ENCODE data around the gene CLASP2.

DNA sequence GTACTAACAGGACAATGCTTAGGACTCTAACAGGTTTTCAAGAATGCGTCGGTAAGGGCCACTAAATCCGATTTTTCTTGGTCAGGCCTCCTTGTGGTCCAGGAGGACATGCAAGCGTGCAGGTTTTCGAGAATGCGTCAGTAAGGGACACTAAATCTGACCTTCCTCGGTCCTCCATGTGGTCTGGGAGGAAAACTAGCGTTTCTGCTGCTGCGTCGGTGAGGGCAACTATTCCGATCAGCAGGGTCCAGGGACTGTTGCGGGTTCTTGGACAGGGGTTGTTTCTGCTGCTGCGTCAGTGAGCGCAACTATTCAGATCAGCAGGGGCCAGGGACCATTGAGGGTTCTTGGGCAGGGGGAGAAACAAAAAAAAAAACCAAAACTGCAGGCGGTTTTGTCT is 270.1 kb downstream of the CLASP2 start:
- TF ChIP-seq, protein P1, sequence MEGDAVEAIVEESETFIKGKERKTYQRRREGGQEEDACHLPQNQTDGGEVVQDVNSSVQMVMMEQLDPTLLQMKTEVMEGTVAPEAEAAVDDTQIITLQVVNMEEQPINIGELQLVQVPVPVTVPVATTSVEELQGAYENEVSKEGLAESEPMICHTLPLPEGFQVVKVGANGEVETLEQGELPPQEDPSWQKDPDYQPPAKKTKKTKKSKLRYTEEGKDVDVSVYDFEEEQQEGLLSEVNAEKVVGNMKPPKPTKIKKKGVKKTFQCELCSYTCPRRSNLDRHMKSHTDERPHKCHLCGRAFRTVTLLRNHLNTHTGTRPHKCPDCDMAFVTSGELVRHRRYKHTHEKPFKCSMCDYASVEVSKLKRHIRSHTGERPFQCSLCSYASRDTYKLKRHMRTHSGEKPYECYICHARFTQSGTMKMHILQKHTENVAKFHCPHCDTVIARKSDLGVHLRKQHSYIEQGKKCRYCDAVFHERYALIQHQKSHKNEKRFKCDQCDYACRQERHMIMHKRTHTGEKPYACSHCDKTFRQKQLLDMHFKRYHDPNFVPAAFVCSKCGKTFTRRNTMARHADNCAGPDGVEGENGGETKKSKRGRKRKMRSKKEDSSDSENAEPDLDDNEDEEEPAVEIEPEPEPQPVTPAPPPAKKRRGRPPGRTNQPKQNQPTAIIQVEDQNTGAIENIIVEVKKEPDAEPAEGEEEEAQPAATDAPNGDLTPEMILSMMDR (optimal IDR thresholded peaks at IDR 0.05 in 1 of 3, IDR thresholded peaks at IDR 0.05 in 1 of 3, conservative IDR thresholded peaks at IDR 0.05 in 1 of 3; ENCODE audit: extremely low read depth in 1 of 3, insufficient read depth in 2 of 3, low read length in 3 of 3): no peak
- TF ChIP-seq EZH2 (IDR thresholded peaks at IDR 0.05; ENCODE audit: low read length): no peak

All from keratinocyte (primary cell).